ENCODE data around the gene EXPH5.
"Not testable (repeated sequence)": the region's sequence is repeated elsewhere in the genome, so short reads cannot be mapped to it uniquely, and the experiment has no call there.

Gene EXPH5

DNA sequence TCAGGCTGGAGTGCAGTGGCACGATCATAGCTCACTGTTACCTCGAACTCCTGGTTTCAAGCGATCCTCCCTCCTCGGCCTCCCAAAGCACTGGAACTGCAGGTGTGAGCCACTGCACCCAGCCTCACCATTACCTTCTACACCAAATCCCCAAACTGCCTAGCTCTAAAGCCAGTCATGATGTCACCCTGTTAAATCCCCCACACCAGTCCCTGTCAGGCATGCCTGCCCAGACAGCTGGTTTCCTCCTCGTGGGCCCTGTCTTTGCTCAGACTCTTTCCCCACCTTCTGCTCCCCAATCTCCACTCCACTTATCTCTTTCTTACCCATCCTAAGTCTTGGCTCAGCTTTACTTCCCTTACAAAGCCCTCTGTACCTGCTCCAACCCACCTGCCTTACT, 12.5 kb upstream of the EXPH5 start:
- no peak for DNase-seq (ENCODE audit: low spot score)

DNA sequence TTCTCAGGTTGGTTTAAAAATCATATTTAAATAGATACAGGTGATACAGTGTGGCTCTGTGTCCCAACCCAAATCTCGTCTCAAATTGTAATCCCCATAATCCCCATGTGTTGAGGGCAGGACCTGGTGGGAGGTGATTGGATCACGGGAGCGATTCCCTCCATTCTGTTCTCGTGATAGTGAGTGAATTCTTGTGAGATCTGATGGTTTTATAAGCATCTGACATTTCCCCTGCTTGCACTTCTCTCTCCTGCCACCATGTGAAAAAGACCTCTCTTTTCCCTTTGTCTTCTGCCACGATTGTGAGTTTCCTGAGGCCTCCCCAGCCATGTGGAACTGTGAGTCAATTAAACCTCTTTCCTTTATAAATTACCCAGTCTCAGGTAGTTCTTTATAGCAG, 9.2 kb upstream of the EXPH5 start:
- not testable (repeated sequence) for DNase-seq (ENCODE audit: low spot score)

DNA sequence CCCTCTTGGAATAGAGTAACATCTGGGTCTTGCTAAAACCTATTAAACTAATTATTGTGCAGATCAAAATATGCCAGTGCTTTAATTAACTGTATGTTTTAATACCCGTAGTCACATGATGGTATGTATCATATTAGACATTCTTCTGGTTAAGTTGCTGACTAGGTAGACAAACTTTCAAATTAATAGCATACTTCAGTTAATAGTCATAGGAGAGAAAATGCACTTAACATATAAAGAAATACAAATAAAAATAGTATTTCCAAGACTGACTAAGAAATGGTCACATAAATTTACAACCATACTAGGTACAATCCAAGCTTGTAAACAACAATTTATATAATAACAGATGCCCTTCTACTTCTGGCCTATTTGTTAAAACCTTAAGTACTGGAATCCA, 7.6 kb upstream of the EXPH5 start:
- DNase-seq (ENCODE audit: low spot score) = no peak

DNA sequence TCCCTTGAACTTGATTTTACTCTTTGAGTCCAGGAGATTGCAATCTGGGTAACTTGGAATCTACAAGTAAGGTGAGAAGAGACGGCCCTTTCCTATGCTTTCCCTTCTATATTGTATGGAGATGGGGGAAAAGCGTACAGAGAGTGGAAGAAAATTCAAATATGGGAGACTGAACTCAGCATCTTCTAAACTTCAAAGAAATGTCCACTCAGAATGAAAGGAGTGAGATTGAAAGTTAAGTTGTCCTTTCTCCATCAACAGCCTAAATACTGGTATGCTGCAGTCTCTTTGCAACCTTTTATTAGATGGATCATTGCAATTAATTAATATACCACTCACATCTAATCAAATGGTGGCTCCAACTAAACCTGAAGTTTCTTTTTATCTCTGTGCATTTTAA, 6.4 kb upstream of the EXPH5 start:
- no peak for DNase-seq (ENCODE audit: low spot score)

DNA sequence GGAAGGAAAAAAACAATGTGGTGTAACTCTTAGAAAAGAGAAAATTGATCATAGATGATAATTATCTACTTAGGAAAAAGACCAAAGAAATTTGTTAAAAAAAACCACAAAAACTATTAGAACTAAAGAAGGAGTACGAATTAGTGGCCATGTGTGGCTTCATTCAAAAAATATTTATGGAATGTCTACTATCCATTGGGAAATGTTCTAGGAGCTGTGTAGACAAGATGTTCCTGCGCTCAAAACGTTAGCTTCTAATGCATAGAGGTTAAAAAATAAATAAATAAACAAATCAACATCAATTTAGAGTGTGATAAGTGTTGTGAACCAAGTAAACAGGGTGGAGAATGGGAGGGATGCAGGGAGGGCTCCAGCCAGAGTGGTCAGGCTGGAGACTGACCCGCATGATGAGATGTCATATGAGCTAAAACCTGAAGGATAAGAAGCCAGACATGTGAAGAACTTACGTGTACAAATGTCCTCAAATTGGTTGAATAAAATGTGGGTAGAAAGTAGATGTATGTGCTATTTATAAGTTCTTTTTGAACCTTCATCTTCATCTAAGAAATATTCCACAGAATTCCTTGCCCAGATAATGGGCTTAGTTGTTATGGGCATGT, 4.3 kb upstream of the EXPH5 start:
- DNase-seq (ENCODE audit: low spot score) = no peak

DNA sequence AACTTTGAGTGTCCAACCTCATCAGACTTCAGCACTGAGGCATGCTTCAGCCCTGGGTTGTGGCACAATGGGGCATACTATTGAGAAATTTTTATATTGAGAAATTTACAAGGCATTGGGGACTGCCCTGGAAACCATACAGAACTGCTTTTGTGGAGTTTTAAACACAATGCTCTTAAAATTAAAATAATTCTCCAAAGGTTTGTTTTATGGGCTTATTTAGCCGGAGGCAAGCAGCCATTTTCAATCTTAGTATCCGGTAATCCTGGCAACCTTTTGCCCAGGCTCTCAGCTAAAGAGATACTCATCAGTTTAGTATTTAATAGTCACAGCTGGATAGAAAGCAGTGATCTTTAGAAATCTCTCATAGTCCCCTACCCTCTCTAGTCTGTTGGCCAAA, 3.1 kb upstream of the EXPH5 start:
- no peak for DNase-seq (ENCODE audit: low spot score)

DNA sequence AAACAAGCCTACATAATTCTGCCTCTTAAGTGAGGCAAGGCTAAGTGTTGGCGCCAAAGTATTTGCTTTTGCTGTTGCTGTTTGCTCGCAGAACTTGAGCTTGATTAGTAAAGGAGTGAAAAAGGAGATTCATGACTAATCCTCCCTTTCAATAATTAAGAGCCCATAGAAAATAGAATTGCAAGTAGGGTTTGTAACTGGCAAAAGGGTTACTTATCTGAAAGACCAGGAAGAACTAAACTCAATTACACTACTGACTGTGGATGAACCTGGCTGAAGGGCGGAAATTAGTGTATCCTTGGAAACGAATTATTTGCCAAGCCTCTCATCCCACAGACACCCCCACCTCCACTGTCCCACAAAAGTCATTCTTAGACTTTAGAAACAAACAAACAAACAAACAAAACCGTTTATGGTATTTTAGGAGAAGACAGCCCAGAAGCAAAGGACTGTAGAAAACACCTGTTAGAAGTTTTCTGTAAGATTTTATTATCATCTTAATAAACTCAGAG, 411 bp upstream of the EXPH5 start:
- DNase-seq (ENCODE audit: low spot score) = no peak

DNA sequence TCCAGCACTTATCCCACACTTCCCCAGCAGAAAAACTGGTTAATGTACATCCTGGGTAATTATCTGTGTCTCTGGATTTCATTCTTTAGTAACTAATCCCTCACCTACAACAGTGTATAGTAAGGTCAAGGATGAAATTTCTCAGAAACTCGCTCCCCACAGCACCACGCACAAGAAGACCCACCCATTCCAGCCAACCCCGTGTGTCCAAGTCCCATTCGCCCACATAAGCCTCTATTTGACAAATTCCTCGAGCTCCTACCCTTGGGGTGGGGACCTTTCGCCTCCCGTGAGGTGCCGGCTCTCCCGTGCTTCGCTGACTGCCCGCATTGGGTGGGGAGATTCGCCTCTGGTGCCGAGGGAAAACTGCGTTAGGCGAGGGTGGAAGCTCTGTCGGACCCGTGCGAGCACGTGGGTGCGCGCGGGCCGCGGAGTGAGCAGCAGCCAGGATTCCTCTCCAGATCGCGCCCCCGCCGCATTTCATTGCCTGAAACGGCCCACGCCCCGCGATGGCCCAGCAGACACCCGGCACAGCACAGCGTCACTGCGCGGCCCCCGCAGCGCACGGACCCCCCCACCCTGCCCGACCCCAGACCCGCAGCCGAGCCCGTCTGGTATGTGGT, 866 bp downstream of the EXPH5 start:
- DNase-seq (ENCODE audit: low spot score) = peak; percentile 35

DNA sequence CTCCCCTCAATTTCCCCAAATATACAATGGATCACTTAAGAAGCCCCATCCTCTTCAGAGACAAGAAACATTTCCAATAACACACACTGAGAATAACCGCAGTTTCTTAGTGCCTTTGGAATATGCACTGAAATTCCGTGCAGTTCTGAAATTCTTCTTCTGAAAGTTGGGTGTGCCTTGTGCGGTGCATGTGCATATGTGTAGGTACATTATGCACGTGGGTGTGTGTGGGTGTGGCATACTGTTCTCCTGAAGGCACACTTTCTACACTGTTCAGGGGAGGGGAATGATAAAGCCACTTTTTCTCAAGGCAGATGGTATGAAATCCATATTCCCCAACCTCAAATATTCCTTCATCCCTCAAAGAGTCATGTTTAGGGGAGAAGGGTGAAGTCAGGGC, 1.7 kb downstream of the EXPH5 start:
- DNase-seq (ENCODE audit: low spot score) = no peak

DNA sequence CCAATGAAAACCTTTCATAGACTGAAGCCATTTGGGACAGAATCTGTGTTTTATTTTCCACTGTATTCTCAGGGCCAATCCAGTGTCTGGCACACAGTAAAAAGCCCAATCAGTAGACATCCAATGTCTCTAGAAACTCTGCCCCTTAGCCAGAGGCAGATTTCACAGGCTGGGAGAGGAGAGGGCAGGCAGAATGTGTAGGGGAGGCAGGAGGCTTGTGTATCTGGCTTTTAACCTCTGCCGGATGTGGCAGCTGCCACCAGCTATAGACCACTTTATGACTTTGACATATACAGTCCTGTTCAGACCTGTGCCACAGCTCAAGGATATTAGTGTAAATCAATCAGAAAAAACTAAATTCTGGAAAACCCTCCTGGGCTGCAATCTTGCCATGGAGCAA, 4.4 kb downstream of the EXPH5 start:
- DNase-seq (ENCODE audit: low spot score) = no peak

DNA sequence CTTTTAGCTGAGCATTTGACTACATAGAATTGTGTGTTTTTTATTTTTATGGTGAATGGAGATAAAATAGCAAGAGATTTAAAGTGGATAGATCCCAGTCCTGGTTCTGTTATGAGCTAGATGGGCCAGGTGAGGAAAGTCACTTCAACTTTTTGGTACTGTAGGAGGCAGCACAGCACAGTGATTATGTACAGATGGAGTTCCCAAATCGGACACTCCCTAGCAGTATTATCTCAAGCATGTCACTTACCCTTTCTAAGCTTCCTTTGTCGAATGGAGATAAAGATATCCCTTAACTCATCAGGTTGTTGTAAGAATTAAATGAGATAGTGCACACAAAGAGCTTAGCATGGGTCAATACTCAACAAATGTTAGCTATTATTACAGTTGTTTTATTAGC, 5.3 kb downstream of the EXPH5 start:
- DNase-seq (ENCODE audit: low spot score) = no peak

DNA sequence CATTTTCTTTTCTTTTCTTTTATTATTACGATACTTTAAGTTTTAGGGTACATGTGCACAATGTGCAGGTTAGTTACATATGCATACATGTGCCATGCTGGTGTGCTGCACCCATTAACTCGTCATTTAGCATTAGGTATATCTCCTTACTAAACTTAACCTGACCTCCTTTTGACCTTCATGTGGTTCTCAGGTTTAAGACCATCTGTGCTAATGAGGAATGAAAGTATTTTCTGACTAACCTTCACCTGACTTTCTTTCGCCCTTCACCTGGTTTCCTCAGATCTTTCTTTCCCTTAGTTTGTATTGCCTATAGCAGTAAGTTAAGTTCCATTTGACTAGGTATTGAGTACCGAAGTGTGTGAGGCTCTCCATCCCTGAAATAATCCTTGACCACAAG, 6.5 kb downstream of the EXPH5 start:
- no peak for DNase-seq (ENCODE audit: low spot score)

DNA sequence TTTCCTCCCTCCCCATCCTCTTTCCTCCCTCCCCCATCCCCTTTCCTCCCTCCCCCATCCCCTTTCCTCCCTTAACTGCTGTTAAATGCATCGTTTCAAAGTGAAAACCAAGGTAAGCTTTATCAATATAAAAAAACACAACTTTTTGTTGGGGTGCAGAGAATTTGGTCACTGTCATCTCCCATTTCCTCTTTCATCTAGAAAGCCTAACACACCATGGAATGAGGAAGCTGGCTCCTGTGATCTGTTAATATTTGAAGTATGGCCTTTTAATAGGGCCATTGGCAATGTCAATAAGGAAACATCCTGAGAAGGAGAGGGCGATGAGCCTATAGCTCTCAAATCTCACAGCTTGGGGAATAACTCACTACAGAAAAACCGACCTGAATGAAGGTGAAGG, 7.0 kb downstream of the EXPH5 start:
- no peak for DNase-seq (ENCODE audit: low spot score)

DNA sequence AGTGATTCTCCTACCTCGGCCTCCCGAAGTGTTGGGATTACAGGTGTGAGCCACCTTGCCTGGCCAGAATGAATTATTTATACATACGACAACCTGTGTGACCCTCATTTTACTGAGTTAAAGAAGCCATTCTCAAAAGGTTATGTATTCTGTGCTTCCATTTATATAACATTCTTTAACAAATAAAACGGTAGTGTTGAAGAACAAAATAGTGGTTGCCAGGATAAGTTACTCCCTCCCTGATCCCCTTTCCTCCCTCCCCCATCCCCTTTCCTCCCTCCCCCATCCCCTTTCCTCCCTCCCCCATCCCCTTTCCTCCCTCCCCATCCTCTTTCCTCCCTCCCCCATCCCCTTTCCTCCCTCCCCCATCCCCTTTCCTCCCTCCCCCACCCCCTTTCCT, 7.4 kb downstream of the EXPH5 start:
- DNase-seq (ENCODE audit: low spot score) = not testable (repeated sequence)

DNA sequence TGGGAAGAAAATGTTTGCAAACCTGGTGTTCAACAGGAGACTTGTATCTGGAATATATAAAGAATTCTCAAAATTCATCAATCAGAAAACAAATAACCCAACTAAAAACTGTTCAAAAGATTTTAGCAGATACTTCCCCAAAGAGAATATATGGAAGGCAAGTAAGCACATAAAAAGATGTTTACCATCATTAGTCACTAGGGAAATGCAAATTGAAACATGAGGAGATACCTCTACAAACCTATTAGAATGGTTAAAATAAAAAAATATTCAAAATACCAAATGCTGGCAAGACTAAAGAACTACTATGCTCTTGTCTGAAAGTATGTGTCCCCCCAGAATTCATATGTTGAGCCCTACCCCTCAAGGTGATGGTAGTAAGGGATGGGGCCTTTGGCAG, 8.6 kb downstream of the EXPH5 start:
- no peak for DNase-seq (ENCODE audit: low spot score)

DNA sequence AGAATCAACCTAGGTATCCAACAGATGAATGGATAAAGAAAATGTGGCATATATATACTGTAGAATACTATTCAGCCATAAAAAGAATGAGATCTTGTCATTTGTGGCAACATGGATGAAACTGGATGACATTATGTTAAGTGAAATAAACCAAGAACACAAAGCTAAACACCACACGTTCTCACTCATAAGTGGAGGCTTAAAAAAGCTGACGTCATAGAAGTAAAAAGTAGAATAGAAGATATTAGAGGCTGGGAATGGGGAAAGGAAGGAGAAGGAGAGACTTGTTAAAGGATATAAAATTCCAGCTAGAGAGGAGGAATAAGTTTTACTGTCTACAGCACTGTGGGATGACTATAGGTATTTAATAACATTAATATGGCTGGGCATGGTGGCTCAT, 12.9 kb downstream of the EXPH5 start:
- DNase-seq (ENCODE audit: low spot score) = no peak

DNA sequence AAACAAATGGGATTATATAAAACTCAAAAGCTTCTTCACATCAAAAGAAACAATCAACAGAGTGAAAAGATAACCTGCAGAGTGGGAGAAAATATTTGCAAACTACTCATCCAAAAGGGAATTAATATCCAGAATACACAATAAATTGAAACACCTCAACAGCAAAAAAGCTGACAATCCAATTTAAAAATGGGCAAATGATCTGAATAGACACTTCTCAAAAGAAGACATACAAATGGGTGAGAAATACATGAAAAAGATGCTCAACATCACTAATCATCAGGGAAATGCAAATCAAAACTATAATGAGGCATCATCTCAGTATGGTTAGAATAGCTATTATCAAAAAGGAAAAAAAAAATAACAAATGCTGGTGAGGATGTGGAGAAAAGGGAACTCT, 13.5 kb downstream of the EXPH5 start:
- DNase-seq (ENCODE audit: low spot score) = no peak

DNA sequence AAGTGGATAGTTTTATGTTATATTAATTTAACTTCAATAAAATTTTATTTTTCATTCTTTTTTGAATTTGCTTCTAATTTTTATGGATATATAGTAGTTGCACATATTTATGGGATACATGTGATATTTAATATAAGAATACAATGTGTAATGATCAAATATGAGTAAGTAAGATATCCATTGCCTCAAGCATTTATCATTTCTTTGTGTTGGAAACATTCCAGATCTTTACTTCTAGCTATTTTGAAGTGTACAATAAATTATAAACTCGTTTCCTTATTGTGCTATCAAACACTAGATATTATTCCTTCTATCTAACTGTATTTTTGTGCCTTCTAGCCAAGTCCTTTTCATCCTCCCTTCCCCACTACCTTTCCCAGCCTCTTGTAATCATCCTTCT, 17.0 kb downstream of the EXPH5 start:
- no peak for DNase-seq (ENCODE audit: low spot score)

DNA sequence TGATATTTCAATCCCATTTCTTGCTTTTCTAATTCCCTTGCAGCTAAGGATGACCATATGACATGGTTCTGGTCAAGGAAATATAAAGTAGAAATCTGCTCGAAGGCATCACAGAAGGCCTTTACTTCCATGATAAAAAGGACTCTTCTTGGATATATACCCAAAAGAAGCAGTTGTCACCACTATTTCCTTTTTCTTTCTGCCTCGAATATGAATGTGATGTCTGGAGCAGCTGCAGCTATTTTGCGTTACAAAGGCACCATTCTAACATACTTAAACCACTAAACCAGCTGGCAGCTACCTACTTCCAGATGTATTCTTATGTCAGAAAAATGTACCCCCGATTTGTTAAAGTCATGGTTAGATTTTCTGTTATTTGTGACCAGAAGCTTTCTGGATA, 18.9 kb downstream of the EXPH5 start:
- no peak for DNase-seq (ENCODE audit: low spot score)

DNA sequence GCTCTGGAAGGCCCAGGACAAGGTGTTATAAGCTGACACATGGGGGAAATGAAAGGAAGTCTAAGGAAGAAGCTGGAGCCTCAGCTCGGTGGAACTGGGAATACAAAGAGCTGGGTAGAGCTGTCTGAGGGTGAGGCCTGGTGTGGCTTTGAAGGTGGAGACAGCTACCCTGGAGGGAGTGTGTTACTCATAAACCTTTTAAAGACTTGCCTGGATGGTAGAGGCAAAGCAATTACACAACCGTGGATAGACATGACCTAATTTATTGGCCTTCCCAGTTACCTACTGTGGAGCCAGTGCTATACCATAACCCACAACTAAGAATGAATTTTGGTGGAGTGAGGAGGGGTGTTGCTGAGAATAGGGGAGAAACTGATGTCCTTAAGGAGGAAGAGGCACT, 22.6 kb downstream of the EXPH5 start:
- DNase-seq (ENCODE audit: low spot score) = no peak

DNA sequence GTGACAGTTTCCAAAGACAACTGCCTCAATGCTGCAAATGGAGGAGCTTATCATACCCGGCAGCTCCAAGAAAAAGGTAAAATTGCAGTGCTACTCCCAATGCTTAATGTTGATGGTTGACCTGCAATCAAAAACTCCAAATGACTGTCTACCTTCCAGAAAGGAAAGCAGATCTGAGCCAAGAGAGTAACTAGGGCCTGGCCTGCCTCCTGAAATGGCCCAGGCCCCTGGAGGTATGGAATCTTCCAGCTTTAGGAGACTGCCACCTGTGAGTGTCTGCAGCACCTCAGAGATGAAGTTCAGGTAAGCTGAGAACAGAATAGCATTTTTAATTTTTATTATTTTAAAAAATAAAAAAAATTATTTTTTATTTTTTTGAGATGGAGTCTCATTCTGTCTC, 23.7 kb downstream of the EXPH5 start:
- DNase-seq (ENCODE audit: low spot score) = no peak

DNA sequence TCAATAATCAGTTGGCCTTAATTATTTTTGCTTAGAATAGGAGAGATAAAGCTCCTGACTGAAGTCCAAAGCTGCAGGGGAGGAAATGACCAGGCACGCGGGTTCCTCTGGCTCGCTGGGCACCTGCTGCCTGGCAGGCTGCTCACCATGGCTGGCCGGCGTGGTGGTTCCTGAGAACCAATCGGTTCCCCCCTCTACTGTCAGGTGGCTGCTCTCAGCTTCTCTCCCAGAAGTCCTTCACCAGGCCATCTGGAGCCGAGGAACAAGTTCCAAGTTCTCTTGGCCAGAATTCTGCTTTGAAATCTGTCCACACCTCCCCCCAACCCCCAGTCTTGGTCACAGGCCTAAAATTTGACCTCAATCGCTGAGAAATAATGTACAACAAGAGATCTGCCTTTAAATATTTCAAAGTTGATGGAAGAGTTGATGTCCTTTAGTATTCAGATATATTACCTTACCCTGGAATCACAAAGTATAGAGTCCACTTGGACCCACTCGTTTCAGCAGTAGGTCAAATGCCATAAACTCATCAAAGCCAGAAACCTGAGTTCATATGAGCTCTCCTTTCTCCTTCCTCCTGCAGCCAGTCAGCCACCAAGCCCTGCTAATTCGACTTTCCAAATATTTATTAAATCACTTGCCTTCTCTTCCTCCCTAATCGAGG, 25.2 kb downstream of the EXPH5 start:
- DNase-seq (ENCODE audit: low spot score) = peak; percentile 24

DNA sequence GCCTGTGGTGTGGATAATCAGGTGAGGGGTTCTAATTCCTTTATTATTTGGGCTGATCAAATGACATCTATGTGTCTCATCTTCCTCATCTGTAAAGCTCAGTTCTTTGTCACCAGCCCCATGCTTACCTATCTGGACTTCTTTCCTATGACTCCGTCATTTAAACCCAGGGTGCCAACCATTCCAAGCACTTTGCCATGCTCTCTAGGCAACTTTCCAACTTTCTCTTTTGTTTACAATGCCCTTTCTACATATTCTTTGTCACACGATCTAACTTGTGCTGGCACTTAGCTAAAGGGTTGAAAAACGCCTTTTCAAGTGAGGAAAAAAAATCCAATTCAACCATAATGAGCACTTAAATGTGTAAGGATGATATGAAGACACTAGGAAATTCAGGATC, 27.9 kb downstream of the EXPH5 start:
- DNase-seq (ENCODE audit: low spot score) = no peak

All from Ammon's horn (tissue), 1 donor.